Measurements from ENCODE around the gene TBC1D17.
A peak's percentile ranks its signal among the peaks of the same experiment; 100 is the strongest.

Gene TBC1D17

DNA sequence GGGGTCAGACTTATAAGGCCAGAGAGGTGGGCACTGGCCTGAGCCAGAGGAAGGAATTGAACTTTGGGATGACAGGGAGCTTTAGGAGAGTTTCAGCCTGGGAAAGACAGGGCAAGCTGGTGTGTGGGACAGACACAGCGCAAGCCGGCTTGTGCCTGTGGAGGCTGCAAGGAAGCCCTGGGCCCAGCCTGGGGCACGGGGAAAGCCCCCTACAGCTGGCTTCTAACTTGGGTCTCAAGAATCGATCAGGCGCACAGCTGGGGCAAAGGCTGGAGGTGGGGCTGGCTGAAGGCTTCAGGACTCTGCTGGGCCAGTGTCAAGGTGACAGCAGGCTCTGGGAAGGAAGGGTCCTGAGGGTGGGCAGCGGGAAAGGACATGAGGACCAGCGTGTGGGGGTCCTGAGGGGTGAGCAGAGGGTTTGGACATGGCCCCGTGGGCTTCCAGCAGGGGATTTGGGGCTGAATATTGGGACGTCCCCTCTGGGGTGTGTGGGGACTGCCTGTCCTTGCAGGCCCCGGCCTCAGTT is 23.6 kb upstream of the TBC1D17 start:
- no peak for TF ChIP-seq ZFX (IDR thresholded peaks at IDR 0.05)
- TF ChIP-seq, protein P1, sequence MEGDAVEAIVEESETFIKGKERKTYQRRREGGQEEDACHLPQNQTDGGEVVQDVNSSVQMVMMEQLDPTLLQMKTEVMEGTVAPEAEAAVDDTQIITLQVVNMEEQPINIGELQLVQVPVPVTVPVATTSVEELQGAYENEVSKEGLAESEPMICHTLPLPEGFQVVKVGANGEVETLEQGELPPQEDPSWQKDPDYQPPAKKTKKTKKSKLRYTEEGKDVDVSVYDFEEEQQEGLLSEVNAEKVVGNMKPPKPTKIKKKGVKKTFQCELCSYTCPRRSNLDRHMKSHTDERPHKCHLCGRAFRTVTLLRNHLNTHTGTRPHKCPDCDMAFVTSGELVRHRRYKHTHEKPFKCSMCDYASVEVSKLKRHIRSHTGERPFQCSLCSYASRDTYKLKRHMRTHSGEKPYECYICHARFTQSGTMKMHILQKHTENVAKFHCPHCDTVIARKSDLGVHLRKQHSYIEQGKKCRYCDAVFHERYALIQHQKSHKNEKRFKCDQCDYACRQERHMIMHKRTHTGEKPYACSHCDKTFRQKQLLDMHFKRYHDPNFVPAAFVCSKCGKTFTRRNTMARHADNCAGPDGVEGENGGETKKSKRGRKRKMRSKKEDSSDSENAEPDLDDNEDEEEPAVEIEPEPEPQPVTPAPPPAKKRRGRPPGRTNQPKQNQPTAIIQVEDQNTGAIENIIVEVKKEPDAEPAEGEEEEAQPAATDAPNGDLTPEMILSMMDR (conservative IDR thresholded peaks at IDR 0.05): no peak
- H3K27ac ChIP-seq: no peak overlapping the region

GRCh38 chr19:49854378-49855263 is 22.9 kb upstream of the TBC1D17 start:
- H3K27ac ChIP-seq: no peak overlapping the region
- no peak for TF ChIP-seq ZFX (IDR thresholded peaks at IDR 0.05)
- TF ChIP-seq, protein P1 (conservative IDR thresholded peaks at IDR 0.05): no peak

GRCh38 chr19:49855277-49855675 is 22.2 kb upstream of the TBC1D17 start:
- TF ChIP-seq, protein P1 (conservative IDR thresholded peaks at IDR 0.05): no peak
- no peak for TF ChIP-seq ZFX (IDR thresholded peaks at IDR 0.05)
- 0 out of 2 replicates have a peak overlapping the region, but pooled peaks have one; percentile 5 for H3K27ac ChIP-seq

DNA sequence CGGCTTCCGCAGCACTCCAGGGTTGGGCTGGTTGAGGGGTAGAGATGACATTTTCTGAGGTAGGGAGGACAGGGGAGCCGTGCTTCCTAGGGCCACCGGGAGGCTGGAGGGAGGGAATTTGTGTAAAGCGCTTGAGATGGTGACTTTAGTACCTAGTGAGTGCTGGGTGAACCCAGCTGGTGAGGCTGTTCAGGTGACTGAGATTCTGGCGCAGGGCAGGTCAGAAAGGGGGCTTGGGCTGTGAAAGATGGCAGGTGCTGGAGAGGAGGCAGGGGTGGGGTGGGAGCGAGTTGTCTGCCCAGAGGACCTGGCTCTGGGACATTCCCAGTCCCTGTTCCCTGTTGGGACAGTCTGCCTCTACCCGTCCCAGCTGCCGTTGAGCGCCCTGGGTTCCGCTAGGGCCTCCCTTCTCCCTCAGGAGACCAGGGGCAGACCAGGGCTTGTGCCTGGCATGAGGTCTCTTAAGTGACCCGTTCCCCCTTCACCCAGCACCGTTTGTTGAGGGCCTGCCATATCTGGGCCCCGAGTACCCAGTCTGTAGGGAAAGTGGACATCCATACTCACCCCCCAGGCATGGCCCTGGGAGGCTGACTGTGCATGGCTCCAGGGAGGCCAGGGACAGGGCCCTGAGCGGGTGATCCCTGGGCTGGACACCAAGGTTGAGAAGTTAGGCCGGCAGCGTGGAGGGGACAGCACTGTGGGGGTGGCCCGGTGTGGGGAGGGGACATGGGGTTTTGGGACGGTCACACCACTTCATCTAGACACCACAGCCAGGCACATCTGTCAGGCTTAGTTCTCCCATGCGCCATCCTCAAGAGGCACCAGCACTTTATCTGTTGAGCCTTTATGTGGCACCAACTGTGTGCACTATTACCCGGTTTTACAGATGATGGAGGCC is 21.6 kb upstream of the TBC1D17 start:
- TF ChIP-seq ZFX (IDR thresholded peaks at IDR 0.05): no peak
- TF ChIP-seq, protein P1 (conservative IDR thresholded peaks at IDR 0.05): no peak
- H3K27ac ChIP-seq: 0 out of 2 replicates have a peak overlapping the region, but pooled peaks have one; percentile 5

DNA sequence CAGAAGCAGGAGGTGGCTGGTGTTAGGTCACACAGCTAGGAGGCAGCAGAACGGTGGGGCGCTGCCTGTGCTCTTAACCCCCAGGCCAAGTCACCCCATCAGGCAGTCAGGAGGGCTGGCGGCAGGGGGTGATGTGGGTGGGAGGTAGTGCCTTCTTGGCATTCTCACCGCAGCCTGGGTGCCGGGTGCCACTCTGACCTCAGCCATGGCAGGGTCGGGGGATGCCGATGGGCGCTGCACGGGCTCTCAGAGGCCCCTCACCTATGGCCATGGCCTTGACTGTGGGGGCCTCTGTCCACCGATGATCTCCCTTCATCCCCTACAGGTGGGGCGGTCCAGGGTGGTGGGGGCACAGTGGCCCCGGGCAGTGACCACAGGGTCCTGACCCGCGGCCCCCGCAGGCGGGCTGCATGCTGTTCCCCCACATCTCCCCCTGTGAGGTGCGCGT is 20.9 kb upstream of the TBC1D17 start:
- TF ChIP-seq, protein P1 (conservative IDR thresholded peaks at IDR 0.05): no peak
- no peak for TF ChIP-seq ZFX (IDR thresholded peaks at IDR 0.05)
- no peak overlapping the region for H3K27ac ChIP-seq

- no peak overlapping the region for H3K27ac ChIP-seq
- TF ChIP-seq ZFX (IDR thresholded peaks at IDR 0.05): no peak
- TF ChIP-seq, protein P1 (conservative IDR thresholded peaks at IDR 0.05): no peak
These were observed 20.3 kb upstream of the TBC1D17 start for GRCh38 chr19:49857061-49857837.

Data from C4-2B (cell line).